ENCODE results near the gene KLHL26. TPM values are rescaled to one million over a fixed set of nuclear protein-coding genes. Genes with fewer than 3 reads are reported as not detected.

The KLHL26 gene
- total and polyA plus RNA-seq, 9 of the 15 experiments (the other 6 are each of a cell fraction or from before 2014, with no cell fraction given) = 0.13 to 13.3 (median 1.4) TPM

- no peak for TF ChIP-seq ZKSCAN8 (CRISPR knock-in tag; IDR thresholded peaks at IDR 0.05)
- no peak for TF ChIP-seq ETV5 (CRISPR knock-in tag; IDR thresholded peaks at IDR 0.05; ENCODE audit: low read depth)
- no peak for TF ChIP-seq NKRF (IDR thresholded peaks at IDR 0.05; ENCODE audit: borderline replicate concordance)
- TF ChIP-seq PRPF4 (IDR thresholded peaks at IDR 0.05; ENCODE audit: insufficient read depth, low read depth, low read length, poor library complexity, severe bottlenecking) = no peak
- TF ChIP-seq MCM7 (IDR thresholded peaks at IDR 0.05) = no peak
- no peak for TF ChIP-seq BRF1 (IDR thresholded peaks at IDR 0.05; ENCODE audit: borderline replicate concordance, extremely low read depth, insufficient read length)
- no peak for TF ChIP-seq TCF7L2 (IDR thresholded peaks at IDR 0.05; ENCODE audit: low read depth, low read length)
- no peak for TF ChIP-seq YY1 (IDR thresholded peaks at IDR 0.05; ENCODE audit: borderline replicate concordance in 1 of 3, control insufficient read depth in 1 of 3, extremely low read depth in 1 of 3, insufficient read depth in 3 of 3, insufficient read length in 1 of 3, insufficient replicate concordance in 2 of 3, low read depth in 1 of 3, low read length in 2 of 3)
- no peak for TF ChIP-seq CGGBP1 (CRISPR knock-in tag; IDR thresholded peaks at IDR 0.05)
- no peak for TF ChIP-seq STAG1 (CRISPR knock-in tag; IDR thresholded peaks at IDR 0.05; ENCODE audit: borderline replicate concordance)
- peak in 1 of 2 experiments; percentile 43; a peak in 1 of 4 replicates for TF ChIP-seq HDAC1 (IDR thresholded peaks at IDR 0.05)
- TF ChIP-seq KDM2B (CRISPR knock-in tag; IDR thresholded peaks at IDR 0.05) = 0 out of 2 replicates have a peak, but pooled peaks have one; percentile 42
- no peak for TF ChIP-seq E2F8 (IDR thresholded peaks at IDR 0.05; ENCODE audit: low read depth, partially characterized antibody)
- no peak for TF ChIP-seq SFPQ (IDR thresholded peaks at IDR 0.05; ENCODE audit: low read depth, low read length)
These were observed 63.8 kb downstream of the KLHL26 start (continued) for GRCh38 chr19:18700501-18701249.
